Naive B cell (primary cell): ENCODE data around the gene SPATC1L. TPM values are rescaled to one million over a fixed set of nuclear protein-coding genes. Genes with fewer than 3 reads are reported as not detected.
A peak's percentile ranks its signal among the peaks of the same experiment; 100 is the strongest.

ENCODE experiments used
- ATAC-seq, 2 donors: fragments of 150-1000 bp; cut with Tn5 transposase; 2 replicates each; pipeline ENCODE4 v1.10.0; 2021; ENCODE audit warnings: low read depth in 2 of 2, mild to moderate bottlenecking in 2 of 2, moderate library complexity in 2 of 2
- DNase-seq: peaks from one replicate; pipeline ENCODE4 v3.0.0; 2022
- H3K27ac Mint-ChIP-seq, 6 donors: one replicate each; pipeline ENCODE4 v1.8.0; 2020 to 2022; ENCODE audit warnings: mild to moderate bottlenecking in 6 of 6, mixed read lengths in 6 of 6, moderate library complexity in 5 of 6, inconsistent platforms in 2 of 6
- H3K27me3 Mint-ChIP-seq, 3 donors: one replicate each; pipeline ENCODE4 v1.8.0; 2021 to 2022; ENCODE audit warnings: mixed read lengths in 3 of 3, mild to moderate bottlenecking in 1 of 3
- H3K36me3 Mint-ChIP-seq, 2 donors: one replicate each; pipeline ENCODE4 v1.8.0; 2020 to 2022; ENCODE audit warnings: mixed read lengths in 2 of 2, inconsistent platforms in 1 of 2, mild to moderate bottlenecking in 1 of 2
- H3K4me1 Mint-ChIP-seq, 3 donors: one replicate each; pipeline ENCODE4 v1.8.0; 2020 to 2022; ENCODE audit warnings: mixed read lengths in 3 of 3, inconsistent platforms in 1 of 3, mild to moderate bottlenecking in 1 of 3, moderate library complexity in 1 of 3
- H3K4me3 Mint-ChIP-seq, 8 donors: one replicate each; pipeline ENCODE4 v1.8.0; 2020 to 2022; ENCODE audit warnings: mild to moderate bottlenecking in 8 of 8, mixed read lengths in 8 of 8, moderate library complexity in 8 of 8, inconsistent platforms in 2 of 8
- H3K9me3 Mint-ChIP-seq, 7 donors: one replicate each; pipeline ENCODE4 v1.8.0; 2020 to 2022; ENCODE audit warnings: mixed read lengths in 7 of 7, mild to moderate bottlenecking in 5 of 7, inconsistent platforms in 2 of 7, moderate library complexity in 1 of 7
- polyA plus RNA-seq, 6 donors: library from polyadenylated mRNA; unstranded; fragments of 300-500 nt; fragmentation: Illumina TruSeq; gene quantifications; one replicate each; pipeline ENCODE4 v1.2.3, GENCODE V29; 2021; ENCODE audit warnings: low read depth in 6 of 6

Gene SPATC1L
- polyA plus RNA-seq, 6 donors from 2014 or later: 4.8 to 13.5 (median 10.7) TPM

DNA sequence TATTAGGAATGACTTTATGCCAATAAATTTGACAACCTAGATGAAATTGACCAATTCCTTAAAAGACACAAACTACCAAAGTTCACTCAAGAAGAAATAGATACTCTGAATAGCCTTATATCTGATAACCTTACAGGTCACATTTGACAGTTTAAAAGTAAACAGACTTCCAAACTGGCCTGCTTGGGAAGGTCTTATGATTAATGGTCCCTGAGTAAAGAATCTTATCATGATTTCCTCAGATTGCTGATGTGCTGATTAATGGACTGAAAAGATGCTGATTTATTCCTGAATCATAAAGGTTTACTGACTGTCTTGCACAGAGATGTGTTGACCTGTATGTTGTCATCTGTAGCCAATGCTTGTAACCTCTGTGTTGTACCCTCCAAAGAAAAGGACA lies 19.2 kb downstream of the SPATC1L start:
- no peak for ATAC-seq
- H3K27me3 Mint-ChIP-seq: peaks cover 0 to 4% (median 0%) of the 10 kb centered on the region in 3 donors

GRCh38 chr21:46163380-46163779 lies 20.9 kb downstream of the SPATC1L start:
- peaks cover 0 to 4% (median 0%) of the 10 kb centered on the region in 3 donors for H3K27me3 Mint-ChIP-seq
- H3K36me3 Mint-ChIP-seq: no peaks in the 10 kb centered on the region
- H3K27ac Mint-ChIP-seq: no peak overlapping the region
- ATAC-seq (no peak), DNase-seq (no peak)
- H3K4me1 Mint-ChIP-seq: peaks cover 0 to 3% (median 0%) of the 10 kb centered on the region in 3 donors
- H3K9me3 Mint-ChIP-seq: peaks cover 0 to 2% (median 0%) of the 10 kb centered on the region in 7 donors
- no peak overlapping the region for H3K4me3 Mint-ChIP-seq

More for the DNA sequence above, 19.2 kb downstream of the SPATC1L start:
- Mint-ChIP-seq H3K27ac (no peak overlapping the region), H3K4me1 (peaks cover 0 to 3% (median 0%) of the 10 kb centered on the region in 3 donors), H3K36me3 (no peaks in the 10 kb centered on the region), H3K9me3 (peaks cover 0 to 2% (median 0%) of the 10 kb centered on the region in 7 donors), H3K4me3 (no peak overlapping the region)
- DNase-seq: no peak

GRCh38 chr21:46161633-46162592 lies 22.3 kb downstream of the SPATC1L start:
- DNase-seq: no peak
- H3K4me1 Mint-ChIP-seq: peaks cover 0 to 3% (median 0%) of the 10 kb centered on the region in 3 donors
- no peak overlapping the region for H3K27ac Mint-ChIP-seq
- peaks cover 0 to 2% (median 0%) of the 10 kb centered on the region in 7 donors for H3K9me3 Mint-ChIP-seq
- no peak overlapping the region for H3K4me3 Mint-ChIP-seq
- no peaks in the 10 kb centered on the region for H3K36me3 Mint-ChIP-seq
- ATAC-seq: no peak
- peaks cover 0 to 4% (median 0%) of the 10 kb centered on the region in 3 donors for H3K27me3 Mint-ChIP-seq

DNA sequence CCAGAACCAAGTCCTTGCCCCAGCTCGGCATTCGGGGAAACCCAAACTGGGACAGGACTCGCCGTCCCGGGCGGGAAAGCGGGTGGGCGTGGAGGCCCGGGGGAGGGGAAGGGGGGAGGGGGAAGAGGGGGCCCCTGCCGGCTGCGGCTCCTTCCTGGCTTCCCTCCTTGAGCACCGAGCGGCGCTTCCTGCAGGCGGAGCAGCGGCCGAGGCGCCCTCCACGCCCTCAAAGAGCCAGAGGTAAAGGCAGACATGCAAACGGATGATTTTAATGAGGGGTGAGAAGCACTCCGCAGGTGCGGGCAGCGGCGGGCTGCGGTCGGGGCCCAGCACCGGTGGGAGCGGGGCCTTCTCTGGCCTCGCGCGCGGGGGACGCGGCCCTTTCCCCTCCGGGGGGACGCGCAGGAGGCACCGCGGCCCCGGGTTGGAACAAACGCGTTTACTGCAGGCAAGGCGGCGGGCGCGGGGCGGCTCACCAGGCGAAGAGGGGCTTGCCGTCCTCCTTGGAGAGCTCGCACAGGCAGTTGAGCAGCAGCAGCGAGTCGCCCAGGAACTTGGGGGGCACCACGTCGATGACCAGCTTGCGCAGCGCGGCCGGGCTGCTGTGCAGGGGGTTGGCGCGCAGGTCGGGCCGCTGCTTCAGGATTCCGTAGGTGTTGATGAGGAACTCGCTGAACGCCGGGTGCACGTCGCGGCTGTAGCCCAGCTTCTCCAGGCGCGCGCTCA lies 23.2 kb downstream of the SPATC1L start:
- DNase-seq (no peak), ATAC-seq (no peak)
- H3K27ac Mint-ChIP-seq: peak overlapping the region in 1 of 6 donors; percentile 93
- no peak overlapping the region for H3K4me3 Mint-ChIP-seq
- H3K9me3 Mint-ChIP-seq: peaks cover 0 to 2% (median 0%) of the 10 kb centered on the region in 7 donors
- H3K4me1 Mint-ChIP-seq: peaks cover 0 to 3% (median 0%) of the 10 kb centered on the region in 3 donors
- H3K36me3 Mint-ChIP-seq: no peaks in the 10 kb centered on the region
- H3K27me3 Mint-ChIP-seq: peaks cover 0 to 4% (median 0%) of the 10 kb centered on the region in 3 donors

- H3K4me1 Mint-ChIP-seq: peaks cover 0 to 3% (median 0%) of the 10 kb centered on the region in 3 donors
- peaks cover 0 to 4% (median 0%) of the 10 kb centered on the region in 3 donors for H3K27me3 Mint-ChIP-seq
Observed at GRCh38 chr21:46160657-46160906, 23.7 kb downstream of the SPATC1L start.

GRCh38 chr21:46159841-46160656 lies 24.2 kb downstream of the SPATC1L start:
- DNase-seq (no peak), ATAC-seq (no peak)
- peak overlapping the region in 1 of 6 donors; percentile 82 for H3K27ac Mint-ChIP-seq
- peaks cover 0 to 3% (median 0%) of the 10 kb centered on the region in 3 donors for H3K4me1 Mint-ChIP-seq
- H3K27me3 Mint-ChIP-seq: peaks cover 0 to 4% (median 0%) of the 10 kb centered on the region in 3 donors
- H3K4me3 Mint-ChIP-seq: no peak overlapping the region
- H3K9me3 Mint-ChIP-seq: peaks cover 0 to 2% (median 0%) of the 10 kb centered on the region in 7 donors
- no peaks in the 10 kb centered on the region for H3K36me3 Mint-ChIP-seq

More at GRCh38 chr21:46160657-46160906, 23.7 kb downstream of the SPATC1L start:
- Mint-ChIP-seq H3K4me3 (no peak overlapping the region), H3K9me3 (peaks cover 0 to 2% (median 0%) of the 10 kb centered on the region in 7 donors), H3K36me3 (no peaks in the 10 kb centered on the region), H3K27ac (peak overlapping the region in 1 of 6 donors; percentile 93)
- DNase-seq (no peak), ATAC-seq (no peak)

GRCh38 chr21:46159390-46159789 lies 24.9 kb downstream of the SPATC1L start:
- Mint-ChIP-seq H3K36me3 (no peaks in the 10 kb centered on the region), H3K9me3 (peaks cover 0 to 2% (median 0%) of the 10 kb centered on the region in 7 donors), H3K4me1 (peaks cover 0 to 3% (median 0%) of the 10 kb centered on the region in 3 donors), H3K27ac (peak overlapping the region in 1 of 6 donors; percentile 86), H3K4me3 (no peak overlapping the region), H3K27me3 (peaks cover 0 to 4% (median 0%) of the 10 kb centered on the region in 3 donors)
- ATAC-seq (no peak), DNase-seq (no peak)

GRCh38 chr21:46158666-46159300 lies 25.5 kb downstream of the SPATC1L start:
- Mint-ChIP-seq H3K27me3 (peaks cover 0 to 4% (median 0%) of the 10 kb centered on the region in 3 donors), H3K4me1 (peaks cover 0 to 3% (median 0%) of the 10 kb centered on the region in 3 donors), H3K4me3 (no peak overlapping the region), H3K27ac (no peak overlapping the region), H3K9me3 (peaks cover 0 to 2% (median 0%) of the 10 kb centered on the region in 7 donors), H3K36me3 (no peaks in the 10 kb centered on the region)
- ATAC-seq: no peak
- DNase-seq: no peak

DNA sequence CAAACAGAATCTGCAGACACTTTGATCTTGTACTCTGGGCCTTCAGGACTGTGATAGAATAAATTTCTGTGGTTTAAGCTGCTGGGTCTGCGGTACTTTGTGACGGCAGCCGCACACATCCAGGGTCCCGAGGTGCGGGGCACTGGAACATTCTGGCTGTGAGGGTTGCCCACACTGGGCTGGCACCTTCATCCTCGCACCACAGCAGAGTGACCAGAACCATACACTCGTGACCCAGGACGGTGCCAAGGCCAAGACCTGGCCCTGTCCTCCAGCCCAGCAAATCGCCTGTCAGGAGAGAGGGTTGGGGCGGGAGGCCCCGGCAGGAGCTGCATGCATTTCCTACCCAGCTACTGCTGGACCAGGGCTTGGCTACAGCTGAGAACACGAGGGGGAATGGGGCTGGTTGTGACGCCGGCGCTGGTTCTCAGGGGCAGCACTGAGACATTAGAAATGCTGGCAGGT lies 26.2 kb downstream of the SPATC1L start:
- DNase-seq (no peak), ATAC-seq (no peak)
- H3K4me3 Mint-ChIP-seq: no peak overlapping the region
- peaks cover 0 to 3% (median 0%) of the 10 kb centered on the region in 3 donors for H3K4me1 Mint-ChIP-seq
- peaks cover 0 to under 1% (median 0%) of the 10 kb centered on the region in 3 donors for H3K27me3 Mint-ChIP-seq
- H3K36me3 Mint-ChIP-seq: no peaks in the 10 kb centered on the region
- H3K27ac Mint-ChIP-seq: peak overlapping the region in 2 of 6 donors; percentile 41 to 54
- H3K9me3 Mint-ChIP-seq: peaks cover 0 to 2% (median 0%) of the 10 kb centered on the region in 7 donors

DNA sequence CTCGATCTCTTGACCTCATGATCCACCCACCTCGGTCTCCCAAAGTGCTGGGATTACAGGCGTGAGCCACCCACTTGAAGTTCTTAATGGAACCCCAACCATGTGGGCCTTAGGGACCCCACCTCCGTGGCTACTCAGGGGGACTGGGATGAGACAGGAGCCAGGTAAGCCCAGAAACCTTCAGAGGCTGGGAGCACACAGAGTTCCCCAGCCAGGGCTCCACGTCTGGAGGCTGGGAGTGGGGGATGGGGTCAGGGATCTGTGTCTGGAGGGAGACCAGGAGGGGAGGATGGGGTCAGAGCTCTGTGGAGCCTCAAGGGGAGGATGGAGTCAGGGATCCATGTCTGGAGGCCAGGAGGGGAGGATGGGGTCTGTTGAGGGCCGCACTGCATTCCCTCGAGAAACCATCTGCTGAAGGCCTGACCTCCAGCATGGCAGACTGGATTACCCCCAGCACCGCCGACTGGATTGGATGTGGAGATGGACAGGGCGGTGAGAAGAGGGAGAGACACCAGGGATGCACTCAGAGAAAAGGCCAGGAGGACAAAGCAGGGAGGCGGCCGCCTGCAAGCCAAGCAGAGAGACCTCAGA lies 26.8 kb downstream of the SPATC1L start:
- H3K27me3 Mint-ChIP-seq: no peaks in the 10 kb centered on the region
- H3K9me3 Mint-ChIP-seq: no peaks in the 10 kb centered on the region
- H3K27ac Mint-ChIP-seq: peak overlapping the region in 1 of 6 donors; percentile 33
- H3K4me3 Mint-ChIP-seq: no peak overlapping the region
- DNase-seq (no peak), ATAC-seq (no peak)
- no peaks in the 10 kb centered on the region for H3K36me3 Mint-ChIP-seq
- peaks cover 0 to 2% (median 0%) of the 10 kb centered on the region in 3 donors for H3K4me1 Mint-ChIP-seq

DNA sequence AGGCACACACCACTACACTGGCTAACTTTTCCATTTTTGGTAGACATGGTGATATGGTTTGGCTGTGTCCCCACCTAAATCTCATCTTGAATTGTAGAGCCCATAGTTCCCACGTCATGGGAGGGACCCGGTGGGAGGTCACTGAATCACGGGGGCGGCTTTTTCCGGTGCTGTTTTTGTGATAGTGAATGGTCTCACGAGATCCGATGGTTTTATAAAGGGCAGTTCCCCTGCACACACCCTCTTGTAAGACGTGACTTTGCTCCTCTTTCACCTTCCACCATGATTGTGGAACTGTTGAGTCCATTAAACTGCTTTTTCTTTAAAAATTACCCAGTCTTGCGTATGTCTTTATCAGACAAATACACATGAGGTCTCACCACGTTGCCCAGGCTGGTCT lies 27.6 kb downstream of the SPATC1L start:
- Mint-ChIP-seq H3K27ac (no peak overlapping the region), H3K36me3 (no peaks in the 10 kb centered on the region), H3K4me1 (peaks cover 0 to 2% (median 0%) of the 10 kb centered on the region in 3 donors), H3K9me3 (no peaks in the 10 kb centered on the region), H3K4me3 (no peak overlapping the region), H3K27me3 (no peaks in the 10 kb centered on the region)
- DNase-seq (no peak), ATAC-seq (no peak)

DNA sequence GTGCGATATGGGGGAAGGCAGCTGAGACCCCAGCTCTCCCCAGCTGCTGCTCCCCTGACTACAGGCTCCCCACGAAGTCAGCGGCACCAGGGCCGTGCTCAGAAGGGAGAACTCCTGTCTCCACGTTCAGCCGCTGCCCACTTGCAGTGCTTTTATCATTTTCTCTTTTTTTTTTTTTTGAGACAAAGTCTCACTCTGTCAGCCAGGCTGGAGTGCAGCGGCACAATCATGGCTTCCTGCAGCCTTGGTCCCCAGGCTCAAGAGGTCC lies 27.9 kb downstream of the SPATC1L start:
- Mint-ChIP-seq H3K36me3 (no peaks in the 10 kb centered on the region), H3K9me3 (no peaks in the 10 kb centered on the region), H3K27me3 (no peaks in the 10 kb centered on the region), H3K4me3 (no peak overlapping the region), H3K27ac (no peak overlapping the region), H3K4me1 (peaks cover 0 to 2% (median 0%) of the 10 kb centered on the region in 3 donors)
- ATAC-seq (no peak), DNase-seq (no peak)
